Peyer's patch (tissue), 4 donors: ENCODE measurements around the gene FAM90A1. TPM values are rescaled to one million over a fixed set of nuclear protein-coding genes. Genes with fewer than 3 reads are reported as not detected.
A peak's percentile ranks its signal among the peaks of the same experiment; 100 is the strongest.
"Not testable (repeated sequence)": the region's sequence is repeated elsewhere in the genome, so short reads cannot be mapped to it uniquely, and the experiment has no call there.

Source experiments
- DNase-seq, 3 donors: peaks; one replicate each; pipeline ENCODE4 v3.0.0-alpha.2; 2017 to 2019
- H3K27ac ChIP-seq, 4 donors: fragments of 200-600 bp; sonication (generic); one replicate each; pipeline ENCODE4 v1.5.1; 2016 to 2019
- H3K27me3 ChIP-seq, 2 donors: fragments of 200-600 bp; sonication (generic); one replicate each; pipeline ENCODE4 v1.5.1; 2019
- H3K36me3 ChIP-seq, 3 donors: fragments of 200-600 bp; sonication (generic); one replicate each; pipeline ENCODE4 v1.5.1; 2016 to 2019
- H3K4me1 ChIP-seq, 4 donors: fragments of 200-600 bp; sonication (generic); one replicate each; pipeline ENCODE4 v1.5.1; 2016 to 2019
- H3K4me3 ChIP-seq, 4 donors: fragments of 200-600 bp; sonication (generic); 1 replicate in 3 of 4; 2 replicates in 1 of 4; pipeline ENCODE4 v1.5.1; 2016 to 2019; ENCODE audit warnings: mild to moderate bottlenecking in 1 of 4
- H3K9me3 ChIP-seq, 4 donors: fragments of 200-600 bp; sonication (generic); one replicate each; pipeline ENCODE4 v1.5.1; 2016 to 2019; ENCODE audit warnings: mild to moderate bottlenecking in 1 of 4
- CTCF ChIP-seq, 6 experiments: fragments of 450-650 bp in 4 of 6; fragments of 200-600 bp in 2 of 6; sonication (generic) in 1 of 6; IDR thresholded peaks; one replicate each; pipeline ENCODE4 v1.5.1; 2017 to 2019; ENCODE audit warnings: antibody characterized with exemption in 6 of 6, mild to moderate bottlenecking in 3 of 6, moderate library complexity in 1 of 6
- total RNA-seq, 4 donors: library from RNA; depleted of rRNA; stranded (reverse); fragments of >200 nt; gene quantifications; one replicate each; pipeline ENCODE4 v1.1.0, GENCODE V29; 2016

Gene FAM90A1
- total RNA-seq, 4 donors from 2014 or later, result 5.8 TPM; not detected in 3

DNA sequence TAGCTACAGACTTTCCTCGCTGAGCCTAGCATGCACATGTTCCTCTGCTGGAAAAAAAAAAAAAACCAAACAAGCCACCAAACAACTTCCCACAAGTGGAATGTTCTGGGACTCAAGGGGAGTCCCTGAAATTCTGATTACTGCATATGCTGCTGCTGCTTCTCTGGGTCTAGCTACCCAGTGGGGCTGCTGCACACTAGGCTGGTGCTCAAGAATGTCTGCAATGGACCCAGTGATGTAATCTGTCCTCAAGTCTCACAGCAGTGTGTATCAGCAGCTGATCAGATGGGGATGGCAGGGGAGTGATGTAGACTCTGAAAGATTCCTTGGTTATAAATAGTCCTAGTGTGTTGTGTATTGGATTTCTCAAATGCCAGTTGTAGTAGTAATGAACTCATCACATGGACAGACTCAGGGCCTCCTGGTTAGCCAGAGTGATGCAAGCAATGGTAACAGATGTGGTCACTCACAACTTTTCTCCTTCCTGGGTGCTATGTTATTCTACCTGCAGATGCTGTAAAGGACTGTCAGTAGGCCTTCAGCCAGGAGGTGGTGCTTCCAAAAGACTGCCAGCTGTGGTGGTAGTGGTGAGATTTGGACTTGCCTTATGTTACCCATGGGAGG, 29.6 kb downstream of the FAM90A1 start:
- H3K27me3 ChIP-seq, H3K4me1 ChIP-seq, DNase-seq, H3K27ac ChIP-seq, H3K36me3 ChIP-seq, H3K9me3 ChIP-seq, H3K4me3 ChIP-seq: not testable (repeated sequence)

- H3K4me3 ChIP-seq, H3K27ac ChIP-seq, DNase-seq, H3K9me3 ChIP-seq, H3K4me1 ChIP-seq, H3K27me3 ChIP-seq, H3K36me3 ChIP-seq: not testable (repeated sequence)
Observed at GRCh38 chr12:8188088-8188487, 39.3 kb downstream of the FAM90A1 start.

DNA sequence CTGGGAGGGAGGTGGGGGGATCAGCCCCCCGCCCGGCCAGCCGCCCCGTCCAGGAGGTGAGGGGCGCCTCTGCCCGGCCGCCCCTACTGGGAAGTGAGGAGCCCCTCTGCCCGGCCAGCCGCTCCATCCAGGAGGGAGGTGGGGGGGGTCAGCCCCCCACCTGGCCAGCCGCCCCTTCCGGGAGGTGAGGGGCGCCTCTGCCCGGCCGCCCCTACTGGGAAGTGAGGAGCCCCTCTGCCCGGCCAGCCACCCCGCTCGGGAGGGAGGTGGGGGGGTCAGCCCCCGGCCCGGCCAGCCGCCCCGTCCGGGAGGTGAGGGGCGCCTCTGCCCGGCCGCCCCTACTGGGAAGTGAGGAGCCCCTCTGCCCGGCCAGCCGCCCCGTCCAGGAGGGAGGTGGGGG, 43.2 kb downstream of the FAM90A1 start:
- not testable (repeated sequence) for DNase-seq

DNA sequence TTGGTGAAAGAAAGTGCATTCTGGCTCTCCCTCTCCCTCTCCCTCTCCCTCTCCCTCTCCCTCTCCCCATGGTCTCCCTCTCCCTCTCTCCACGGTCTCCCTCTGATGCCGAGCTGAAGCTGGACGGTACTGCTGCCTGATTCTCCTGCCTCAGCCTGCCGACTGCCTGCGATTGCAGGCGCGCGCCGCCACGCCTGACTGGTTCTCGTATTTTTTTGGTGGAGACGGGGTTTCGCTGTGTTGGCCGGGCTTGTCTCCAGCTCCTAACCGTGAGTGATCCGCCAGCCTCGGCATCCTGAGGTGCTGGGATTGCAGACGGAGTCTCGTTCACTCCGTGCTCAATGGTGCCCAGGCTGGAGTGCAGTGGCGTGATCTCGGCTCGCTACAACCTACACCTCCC, 44.1 kb downstream of the FAM90A1 start:
- not testable (repeated sequence) for H3K9me3 ChIP-seq, H3K27me3 ChIP-seq, H3K36me3 ChIP-seq, H3K4me1 ChIP-seq, H3K27ac ChIP-seq, DNase-seq, H3K4me3 ChIP-seq

More for the DNA sequence above, 43.2 kb downstream of the FAM90A1 start:
- not testable (repeated sequence) for H3K27me3 ChIP-seq, H3K9me3 ChIP-seq, H3K4me3 ChIP-seq, H3K36me3 ChIP-seq, H3K27ac ChIP-seq, H3K4me1 ChIP-seq

GRCh38 chr12:8182923-8183322, 44.5 kb downstream of the FAM90A1 start:
- H3K4me3 ChIP-seq, H3K27me3 ChIP-seq, H3K36me3 ChIP-seq, H3K9me3 ChIP-seq, DNase-seq, H3K4me1 ChIP-seq, H3K27ac ChIP-seq: not testable (repeated sequence)

DNA sequence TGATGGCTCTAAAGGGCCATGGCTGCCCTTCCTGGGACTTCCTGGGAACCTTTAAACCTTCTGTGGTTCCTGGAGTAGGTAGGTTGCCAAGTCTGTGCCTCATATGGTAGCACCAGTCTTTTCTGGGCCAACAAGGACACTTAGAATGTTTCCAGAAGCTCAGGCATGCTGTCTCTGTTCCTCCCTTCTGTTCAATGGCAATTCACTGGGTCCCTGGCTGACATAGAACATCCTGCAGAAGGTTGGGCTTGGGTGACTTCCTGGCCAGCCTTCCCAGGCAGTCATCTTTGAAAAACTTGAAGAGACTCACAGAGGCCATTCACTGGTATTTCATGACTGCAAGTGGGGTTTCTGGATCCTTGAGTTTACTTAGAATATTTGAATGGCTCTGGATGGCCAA, 46.1 kb downstream of the FAM90A1 start:
- not testable (repeated sequence) for H3K36me3 ChIP-seq, H3K27ac ChIP-seq, H3K4me3 ChIP-seq, H3K27me3 ChIP-seq, H3K9me3 ChIP-seq, H3K4me1 ChIP-seq, DNase-seq

GRCh38 chr12:8179989-8180585, 47.3 kb downstream of the FAM90A1 start:
- peak; percentile 42 to 72 (median 70) for DNase-seq
- Histone ChIP-seq H3K27ac (peak overlapping the region; percentile 72 to 82 (median 77)), H3K4me3 (peak overlapping the region; percentile 60 to 79 (median 76))
- not testable (repeated sequence) for H3K27me3 ChIP-seq, H3K4me1 ChIP-seq, H3K9me3 ChIP-seq, H3K36me3 ChIP-seq
- TF ChIP-seq CTCF (IDR thresholded peaks at IDR 0.05), result peak in 5 of 6 experiments; percentile 27 to 63 (median 53)

- not testable (repeated sequence) for H3K4me3 ChIP-seq, H3K27ac ChIP-seq, DNase-seq, H3K4me1 ChIP-seq, H3K36me3 ChIP-seq, H3K9me3 ChIP-seq, H3K27me3 ChIP-seq
Observed at GRCh38 chr12:8172911-8173310, 54.5 kb downstream of the FAM90A1 start.

Other genes with a start within 250 kb of the FAM90A1 start
- gene FOXJ2, start 194.9 kb downstream of the FAM90A1 start, total RNA-seq, result 10 to 100 TPM in 3 of 4 donors, 1 to 10 TPM in 1; 9.6 to 16.5 (median 13.9) TPM
- 1 to 10 TPM in 3 of 4 donors, under 1 TPM in 1; 0.70 to 2.9 (median 1.5) TPM for gene C3AR1, start 161.3 kb downstream of the FAM90A1 start, total RNA-seq
- gene NECAP1, start 145.3 kb downstream of the FAM90A1 start, total RNA-seq, result 10 to 100 TPM; 17.3 to 50.4 (median 35.9) TPM
- 10 to 100 TPM in 1 of 4 donors, 1 to 10 TPM in 1, not detected in 2; 8.3 to 10.1 TPM for gene CLEC4A, start 104.0 kb downstream of the FAM90A1 start, total RNA-seq
- not detected for gene ZNF705A, start 70.6 kb downstream of the FAM90A1 start, total RNA-seq
- gene CLEC6A, start 228.3 kb upstream of the FAM90A1 start, total RNA-seq, result not detected